ENCODE measurements around the gene ZCCHC24.

- TF ChIP-seq CTCF (IDR thresholded peaks at IDR 0.05) (no peak), POLR2A (IDR thresholded peaks at IDR 0.05) (no peak)
Measured at GRCh38 chr10:79488870-79489269, 43.4 kb upstream of the ZCCHC24 start.
